Measurements from ENCODE around the gene PHF20.
"Not testable (repeated sequence)": the region's sequence is repeated elsewhere in the genome, so short reads cannot be mapped to it uniquely, and the experiment has no call there.

The PHF20 gene

DNA sequence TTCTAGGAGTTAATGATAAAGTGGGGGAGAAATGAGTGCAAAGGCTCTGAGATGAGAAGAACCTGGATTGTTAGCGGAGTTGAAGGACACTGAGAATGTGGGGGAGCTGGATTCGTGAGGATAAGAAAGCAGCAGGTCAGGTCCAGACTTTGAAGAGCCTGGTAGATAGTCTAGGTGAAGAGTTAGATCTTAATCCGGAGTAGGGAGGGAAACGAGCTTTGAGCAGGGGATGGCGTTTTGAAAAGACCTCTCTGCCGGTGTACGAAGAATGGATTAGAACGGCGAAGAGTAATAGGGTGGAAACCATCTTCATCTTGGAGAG, 487 bp upstream of the PHF20 start:
- in situ Hi-C loops (cut with HindIII; ENCODE audit: low pct_ligation_motif_present, low pct_unique_long_range_greater_than_20kb, low sequenced_read_pairs): no loop called here
- DNase-seq: no peak

DNA sequence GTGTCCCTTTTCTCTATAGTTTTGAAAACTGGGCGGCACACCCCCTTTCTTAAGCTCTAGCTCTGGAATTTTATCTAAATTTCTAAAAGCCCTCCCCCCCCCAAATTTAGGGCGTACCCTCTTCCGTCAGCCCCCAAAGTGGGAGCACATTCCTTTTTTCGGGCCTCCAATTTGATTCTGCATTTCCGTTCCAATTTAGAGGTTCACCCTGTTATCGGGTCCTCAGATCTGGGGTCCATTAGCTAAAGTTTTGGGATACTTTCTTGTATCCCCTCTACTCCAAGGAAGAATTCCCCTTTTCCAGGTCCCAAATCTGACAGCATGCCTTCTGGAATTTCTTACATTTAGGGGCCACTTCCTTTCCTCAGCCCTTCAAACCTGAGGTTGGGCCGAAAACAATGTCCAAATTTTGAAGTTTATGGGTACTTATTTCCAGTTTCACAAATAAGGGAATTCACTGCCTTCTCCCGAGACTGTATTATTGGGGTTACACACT, 796 bp downstream of the PHF20 start:
- in situ Hi-C loops (cut with HindIII; ENCODE audit: low pct_ligation_motif_present, low pct_unique_long_range_greater_than_20kb, low sequenced_read_pairs): no loop called here

DNA sequence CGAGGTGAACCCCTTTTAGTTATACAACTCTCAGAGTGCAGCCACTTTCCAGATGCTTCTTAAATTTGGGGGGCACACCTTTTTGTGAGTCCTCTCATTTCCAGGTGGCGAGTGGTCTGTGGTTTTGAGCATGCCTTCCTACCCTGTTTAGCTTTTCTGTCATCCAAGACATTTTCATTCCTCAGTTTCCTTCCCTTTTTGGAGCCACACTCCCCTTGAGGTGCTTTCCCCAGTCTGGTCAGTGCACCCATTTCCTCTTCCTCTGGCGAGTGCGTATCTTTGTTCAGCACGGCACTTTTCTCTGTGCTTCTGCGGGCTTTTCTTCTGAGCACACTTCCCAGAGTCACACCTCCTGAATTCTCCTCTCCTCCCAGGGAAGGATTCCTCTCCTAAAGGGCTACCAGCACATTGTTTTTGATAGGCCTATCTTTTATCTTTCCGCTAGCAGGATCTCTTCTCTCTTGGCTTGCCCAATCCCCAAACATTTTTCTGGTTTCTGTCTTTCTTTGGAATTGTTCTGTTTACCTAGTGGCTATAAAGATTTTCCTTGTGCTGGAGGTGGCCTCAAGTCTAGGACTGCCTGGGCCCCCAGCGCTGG, 1.4 kb downstream of the PHF20 start:
- in situ Hi-C loops (cut with HindIII; ENCODE audit: low pct_ligation_motif_present, low pct_unique_long_range_greater_than_20kb, low sequenced_read_pairs): no loop called here
- no peak for DNase-seq

More for the DNA sequence above, 796 bp downstream of the PHF20 start:
- no peak for DNase-seq

DNA sequence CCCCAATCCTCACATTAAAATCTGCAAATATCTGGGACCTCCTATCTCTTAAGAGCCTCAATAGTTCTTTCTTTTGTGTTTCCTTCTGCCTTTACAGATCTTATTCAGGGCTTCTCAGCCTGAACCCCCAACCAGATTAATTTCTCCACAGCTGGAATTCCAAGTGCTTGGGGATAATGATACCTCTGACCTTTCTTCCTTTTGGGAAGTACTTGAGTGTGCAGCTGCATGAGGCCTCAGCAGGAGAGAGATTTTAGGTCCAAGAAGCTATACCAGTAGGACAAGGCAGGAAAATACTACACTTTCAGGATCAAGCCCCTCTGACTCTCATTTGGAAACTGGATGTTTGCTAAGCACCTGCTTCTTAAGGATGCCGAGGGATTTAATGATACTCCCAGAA, 2.6 kb downstream of the PHF20 start:
- in situ Hi-C loops (cut with HindIII; ENCODE audit: low pct_ligation_motif_present, low pct_unique_long_range_greater_than_20kb, low sequenced_read_pairs): no loop called here
- no peak for DNase-seq

DNA sequence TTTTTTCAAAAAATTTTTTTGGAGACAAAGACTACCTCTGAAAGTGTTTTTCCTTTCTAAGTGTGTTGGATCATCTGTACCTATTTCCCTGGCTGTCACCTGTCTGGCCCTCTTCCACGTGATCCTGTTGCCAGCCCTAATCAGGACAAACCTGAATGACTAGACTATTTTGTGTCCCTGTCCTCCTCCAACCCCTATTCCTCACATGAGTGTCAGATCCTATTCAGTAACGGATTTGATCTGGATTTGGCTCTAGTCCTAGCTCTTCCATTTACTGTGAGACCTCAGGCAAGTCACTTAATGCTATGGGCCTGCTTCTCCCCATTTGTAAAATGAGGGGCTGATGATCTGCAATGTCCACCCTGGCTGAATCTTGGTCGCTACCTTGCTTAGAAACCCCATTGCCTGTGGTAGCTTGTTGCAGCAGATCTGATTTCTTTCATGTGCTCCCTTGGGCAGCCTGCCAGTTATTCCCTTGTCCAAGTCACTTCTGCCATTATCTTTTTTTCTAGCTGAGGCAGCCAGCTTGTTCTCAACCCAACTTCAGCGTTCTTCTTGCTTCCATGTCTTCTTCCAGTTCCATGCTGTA, 4.8 kb downstream of the PHF20 start:
- in situ Hi-C loops (cut with HindIII; ENCODE audit: low pct_ligation_motif_present, low pct_unique_long_range_greater_than_20kb, low sequenced_read_pairs): no loop called here
- no peak for DNase-seq

DNA sequence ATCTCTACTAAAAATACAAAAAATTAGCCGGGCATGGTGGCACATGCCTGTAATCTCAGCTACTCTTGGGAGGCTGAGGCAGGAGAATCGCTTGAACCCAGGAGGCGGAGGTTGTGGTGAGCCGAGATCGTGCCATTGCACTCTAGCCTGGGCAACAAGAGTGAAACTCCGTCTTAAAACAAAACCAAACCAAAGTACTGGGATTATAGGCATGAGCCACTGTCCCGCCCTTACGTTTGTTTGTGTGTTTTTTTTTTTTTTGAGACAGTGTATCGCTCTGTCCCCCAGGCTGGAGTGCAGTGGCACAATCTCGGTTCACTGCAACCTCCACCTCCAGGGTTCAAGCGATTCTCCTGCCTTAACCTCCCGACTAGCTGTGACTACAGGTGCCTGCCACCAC, 12.0 kb downstream of the PHF20 start:
- in situ Hi-C loops (cut with HindIII; ENCODE audit: low pct_ligation_motif_present, low pct_unique_long_range_greater_than_20kb, low sequenced_read_pairs); DNase-seq: not testable (repeated sequence)

DNA sequence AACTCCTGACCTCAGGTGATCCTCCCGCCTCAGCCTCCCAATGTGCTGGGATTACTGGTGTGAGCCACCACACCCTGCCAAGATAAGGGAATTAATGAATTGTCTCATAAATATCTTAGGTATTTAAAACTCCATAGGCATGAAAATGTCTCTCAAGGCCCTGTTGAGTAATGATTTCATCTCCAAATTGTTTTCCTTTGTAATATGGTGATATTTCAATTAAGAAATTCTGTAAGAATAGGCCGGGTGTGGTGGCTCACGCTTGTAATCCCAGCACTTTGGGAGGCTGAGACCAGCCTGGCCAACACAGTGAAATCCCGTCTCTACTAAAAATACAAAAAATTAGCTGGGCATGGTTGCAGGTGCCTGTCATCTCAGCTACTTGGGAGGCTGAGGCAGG, 13.7 kb downstream of the PHF20 start:
- DNase-seq; in situ Hi-C loops (cut with HindIII; ENCODE audit: low pct_ligation_motif_present, low pct_unique_long_range_greater_than_20kb, low sequenced_read_pairs): not testable (repeated sequence)

DNA sequence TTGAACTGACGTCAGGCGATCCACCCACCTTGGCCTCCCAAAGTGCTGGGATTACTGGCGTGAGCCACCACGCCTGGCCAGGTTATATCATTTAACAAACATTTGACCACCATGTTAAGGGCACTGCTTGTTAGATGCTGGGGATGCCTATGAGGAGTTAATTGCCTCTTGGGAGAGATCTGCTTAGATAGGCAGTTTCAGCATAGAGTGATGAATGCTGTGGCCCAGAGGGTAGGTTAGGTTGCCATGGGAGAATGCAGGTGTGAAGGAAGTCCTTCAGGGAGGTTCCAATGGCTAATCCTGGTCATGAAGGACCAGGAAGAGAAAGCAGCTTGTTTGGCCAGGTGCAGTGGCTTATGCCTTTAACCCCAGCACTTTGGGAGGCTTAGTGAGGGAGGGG, 17.0 kb downstream of the PHF20 start:
- in situ Hi-C loops (cut with HindIII; ENCODE audit: low pct_ligation_motif_present, low pct_unique_long_range_greater_than_20kb, low sequenced_read_pairs): no loop called here
- DNase-seq: no peak

DNA sequence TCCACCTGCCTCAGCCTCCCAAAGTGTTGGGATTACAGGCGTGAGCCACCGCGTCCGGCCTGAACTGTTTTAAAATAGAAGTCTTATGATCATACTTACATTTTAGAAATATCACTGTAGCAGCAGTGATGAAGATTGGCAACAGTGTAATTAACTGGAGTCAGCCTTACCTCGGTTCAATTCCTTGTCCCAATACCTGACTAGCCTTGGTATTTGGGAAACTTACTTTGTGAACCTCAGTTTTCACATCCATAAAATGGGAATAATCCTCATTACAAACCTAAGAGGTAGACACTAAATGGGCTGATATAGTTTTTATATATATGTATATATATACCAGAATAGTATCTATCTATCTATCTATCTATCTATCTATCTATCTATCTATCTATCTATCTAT, 19.3 kb downstream of the PHF20 start:
- no peak for DNase-seq

DNA sequence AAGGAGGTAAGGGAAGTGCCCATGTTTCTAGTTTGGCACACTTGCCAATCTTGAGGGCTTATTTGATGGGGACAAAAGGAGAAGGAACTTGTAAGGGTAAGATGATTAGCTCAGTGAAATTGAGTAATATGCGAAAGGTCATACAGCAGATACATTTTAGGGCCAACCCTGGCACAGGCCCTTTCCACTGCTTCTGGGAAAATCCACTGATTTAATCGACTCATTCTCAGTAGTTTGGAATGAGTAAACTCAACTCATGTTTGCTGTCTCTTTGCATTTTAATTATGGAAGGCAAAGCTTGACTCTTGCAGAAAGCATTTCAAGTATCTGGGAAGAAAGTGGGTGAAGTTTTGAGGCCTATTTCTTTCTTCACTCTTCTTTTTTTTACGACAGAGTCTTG, 20.0 kb downstream of the PHF20 start:
- no peak for DNase-seq
- in situ Hi-C loops (cut with HindIII; ENCODE audit: low pct_ligation_motif_present, low pct_unique_long_range_greater_than_20kb, low sequenced_read_pairs): no loop called here

More for the DNA sequence above, 19.3 kb downstream of the PHF20 start:
- in situ Hi-C loops (cut with HindIII; ENCODE audit: low pct_ligation_motif_present, low pct_unique_long_range_greater_than_20kb, low sequenced_read_pairs): no loop called here

DNA sequence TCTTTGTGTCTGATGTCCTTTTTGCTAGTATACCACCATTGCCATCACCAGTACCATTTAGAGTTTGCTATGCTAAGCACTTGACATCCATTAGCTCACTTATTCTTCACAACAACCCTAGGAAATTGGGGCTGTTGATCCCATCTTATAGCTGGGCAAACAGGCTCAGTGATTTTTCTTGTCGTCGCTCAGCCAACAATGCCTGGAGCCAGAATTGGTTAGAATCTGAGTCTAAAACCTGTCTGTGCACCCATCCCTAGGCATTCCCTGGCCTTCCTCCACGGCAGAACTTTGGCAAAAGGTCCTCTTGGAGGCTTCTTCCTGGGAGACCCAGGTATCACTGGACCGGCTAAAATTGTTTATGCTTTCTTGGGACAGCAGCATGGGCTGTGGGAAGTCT, 20.9 kb downstream of the PHF20 start:
- DNase-seq: no peak
- in situ Hi-C loops (cut with HindIII; ENCODE audit: low pct_ligation_motif_present, low pct_unique_long_range_greater_than_20kb, low sequenced_read_pairs): no loop called here

DNA sequence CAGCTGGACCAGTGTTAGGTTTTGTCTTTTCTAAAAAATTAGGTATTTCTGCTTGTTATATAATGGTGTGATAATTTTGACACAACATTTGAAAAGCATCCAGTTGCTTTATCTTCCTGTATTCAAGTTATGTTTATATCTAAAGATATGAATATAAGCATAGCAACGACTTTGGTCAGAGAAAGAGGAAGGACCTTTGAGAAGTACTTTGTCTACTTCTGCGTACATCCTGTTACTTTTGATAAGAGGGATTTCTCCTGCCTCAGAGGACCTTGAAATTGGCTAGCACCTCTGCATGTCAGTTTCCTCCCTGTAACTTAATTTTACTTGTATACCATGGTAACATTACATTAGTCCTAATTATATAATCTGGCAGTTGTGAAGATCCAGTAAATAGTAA, 24.8 kb downstream of the PHF20 start:
- DNase-seq: no peak
- in situ Hi-C loops (cut with HindIII; ENCODE audit: low pct_ligation_motif_present, low pct_unique_long_range_greater_than_20kb, low sequenced_read_pairs): no loop called here

DNA sequence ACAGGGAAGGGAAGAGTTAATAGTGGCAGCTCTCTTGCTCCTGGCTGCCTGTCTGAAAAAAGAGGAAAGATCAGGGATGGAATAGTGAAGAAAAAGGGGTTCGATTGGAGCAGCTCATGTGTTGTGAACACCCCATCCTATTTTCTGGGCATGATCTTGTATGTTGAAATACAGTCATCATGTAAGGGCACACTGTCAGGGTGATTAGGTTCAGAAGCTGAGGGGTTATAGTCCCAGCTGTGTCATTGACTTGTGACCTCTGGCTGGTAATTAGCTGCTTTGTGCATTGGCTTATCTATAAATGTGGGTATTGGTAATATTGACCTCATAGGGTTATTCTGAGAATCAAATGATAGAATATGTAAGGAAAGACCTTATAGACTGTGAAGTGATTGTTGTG, 30.1 kb downstream of the PHF20 start:
- DNase-seq: no peak
- in situ Hi-C loops (cut with HindIII; ENCODE audit: low pct_ligation_motif_present, low pct_unique_long_range_greater_than_20kb, low sequenced_read_pairs): no loop called here

DNA sequence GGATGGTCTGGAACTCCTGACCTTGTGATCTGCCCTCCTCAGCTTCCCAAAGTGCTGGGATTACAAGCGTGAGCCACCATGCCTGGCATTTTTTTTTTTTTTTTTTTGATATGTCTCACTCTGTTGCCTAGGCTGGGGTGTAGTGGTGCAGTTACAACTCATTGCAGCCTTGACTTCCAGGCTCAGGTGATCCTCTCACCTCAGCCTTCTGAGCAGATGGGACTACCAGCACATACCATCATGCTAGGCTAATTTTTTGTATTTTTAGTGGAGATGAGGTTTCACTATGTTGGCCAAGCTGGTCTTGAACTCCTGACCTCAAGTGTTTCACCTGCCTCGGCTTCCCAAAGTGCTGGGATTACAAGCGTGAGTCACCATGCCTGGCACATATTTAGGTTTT, 34.3 kb downstream of the PHF20 start:
- no peak for DNase-seq
- in situ Hi-C loops (cut with HindIII; ENCODE audit: low pct_ligation_motif_present, low pct_unique_long_range_greater_than_20kb, low sequenced_read_pairs): no loop called here

DNA sequence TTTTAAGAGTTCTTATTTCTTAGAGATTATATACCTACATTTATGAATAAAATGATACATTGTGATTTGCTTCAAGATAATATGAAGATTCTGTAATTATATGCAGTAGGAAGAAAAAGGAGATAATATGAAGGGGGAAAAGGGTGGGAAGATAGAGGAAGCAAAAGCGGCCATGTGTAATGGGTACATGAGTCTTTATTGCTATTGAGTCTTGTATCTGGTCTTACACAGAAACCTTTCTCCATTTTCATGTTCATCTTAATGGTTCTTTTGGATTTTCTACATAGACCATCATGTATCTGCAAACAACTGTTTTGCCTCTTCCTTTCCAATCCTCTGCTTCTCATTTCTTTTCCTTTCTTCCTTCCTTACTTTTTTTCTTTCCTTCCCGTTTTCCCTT, 36.1 kb downstream of the PHF20 start:
- in situ Hi-C loops (cut with HindIII; ENCODE audit: low pct_ligation_motif_present, low pct_unique_long_range_greater_than_20kb, low sequenced_read_pairs): no loop called here
- no peak for DNase-seq

DNA sequence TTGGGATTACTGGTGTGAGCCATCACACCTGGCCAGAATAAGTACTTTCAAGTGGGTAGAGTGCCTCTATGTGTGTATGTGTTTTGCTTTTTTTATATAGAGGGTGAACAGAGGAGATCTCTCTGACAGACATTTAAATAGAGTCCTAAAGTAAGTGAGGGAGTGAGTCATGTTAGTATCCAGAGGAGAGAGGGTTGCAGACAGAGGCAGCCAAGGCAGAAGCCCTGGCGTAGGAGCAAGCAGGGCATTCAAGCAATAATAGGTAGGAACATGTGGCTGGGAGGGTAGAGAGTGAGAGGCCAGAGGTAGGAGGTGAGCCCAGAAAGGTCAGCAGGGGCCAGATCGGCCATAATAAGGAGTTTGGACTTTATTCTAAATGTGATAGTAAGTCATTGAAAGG, 48.9 kb downstream of the PHF20 start:
- in situ Hi-C loops (cut with HindIII; ENCODE audit: low pct_ligation_motif_present, low pct_unique_long_range_greater_than_20kb, low sequenced_read_pairs): no loop called here
- peak; percentile 22 for DNase-seq

DNA sequence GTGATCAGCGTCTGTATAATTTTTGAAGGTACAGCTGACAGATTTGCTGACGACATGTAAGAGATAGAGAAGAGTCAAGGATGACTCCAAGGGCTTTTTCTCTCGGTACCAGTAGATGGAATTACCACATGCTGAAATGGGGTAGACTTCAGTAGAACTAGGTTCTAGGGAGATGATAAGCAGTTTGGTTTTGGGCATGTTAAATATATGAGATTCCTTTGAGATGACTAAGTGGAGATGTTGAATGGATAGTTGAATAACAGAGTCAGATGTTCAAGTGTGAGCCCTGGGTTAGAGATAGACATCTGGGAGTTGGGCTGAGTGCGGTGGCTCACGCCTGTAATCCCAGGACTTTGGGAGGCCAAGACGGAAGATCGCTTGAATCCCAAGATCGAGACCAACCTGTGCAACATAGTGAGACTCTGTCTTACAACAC, 50.0 kb downstream of the PHF20 start:
- peak; percentile 60 for DNase-seq
- in situ Hi-C loops (cut with HindIII; ENCODE audit: low pct_ligation_motif_present, low pct_unique_long_range_greater_than_20kb, low sequenced_read_pairs): no loop called here

DNA sequence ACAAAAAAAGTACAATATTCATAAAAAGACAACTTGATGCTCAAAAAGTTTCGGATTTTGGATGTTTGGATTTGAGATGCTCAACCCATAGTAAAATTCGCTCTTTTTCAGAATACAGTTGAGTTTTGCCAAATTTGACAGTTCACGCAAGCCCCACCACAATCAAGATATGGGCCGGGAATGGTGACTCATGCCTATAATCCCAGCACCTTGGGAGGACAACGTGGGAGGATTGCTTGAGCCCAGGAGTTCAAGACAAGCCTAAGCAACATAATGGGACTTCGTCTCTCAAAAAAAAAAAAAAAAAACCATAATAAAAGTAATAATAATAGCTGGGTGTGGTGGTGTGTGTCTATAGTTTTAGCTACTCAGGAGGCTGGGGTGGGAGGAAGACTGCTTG, 51.3 kb downstream of the PHF20 start:
- in situ Hi-C loops (cut with HindIII; ENCODE audit: low pct_ligation_motif_present, low pct_unique_long_range_greater_than_20kb, low sequenced_read_pairs): no loop called here
- no peak for DNase-seq

DNA sequence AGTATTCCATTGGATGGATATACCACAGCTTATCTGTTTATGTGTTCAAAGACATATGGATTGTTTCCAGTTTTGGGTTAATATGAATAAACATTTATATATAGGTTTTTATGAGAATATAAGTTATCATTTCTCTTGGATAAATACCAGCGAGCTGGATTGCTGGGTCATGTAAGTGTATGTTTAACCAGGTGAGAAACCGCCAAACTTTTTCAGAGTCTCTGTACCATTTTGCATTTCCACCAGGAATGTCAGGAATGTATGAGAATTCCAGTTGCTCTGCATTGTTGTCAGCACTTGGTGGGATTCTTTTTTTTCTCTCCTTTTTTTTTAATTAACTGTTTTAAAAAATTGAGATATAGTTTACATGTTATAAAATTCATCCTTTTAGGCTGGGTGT, 52.1 kb downstream of the PHF20 start:
- peak; percentile 68 for DNase-seq
- in situ Hi-C loops (cut with HindIII; ENCODE audit: low pct_ligation_motif_present, low pct_unique_long_range_greater_than_20kb, low sequenced_read_pairs): no loop called here

DNA sequence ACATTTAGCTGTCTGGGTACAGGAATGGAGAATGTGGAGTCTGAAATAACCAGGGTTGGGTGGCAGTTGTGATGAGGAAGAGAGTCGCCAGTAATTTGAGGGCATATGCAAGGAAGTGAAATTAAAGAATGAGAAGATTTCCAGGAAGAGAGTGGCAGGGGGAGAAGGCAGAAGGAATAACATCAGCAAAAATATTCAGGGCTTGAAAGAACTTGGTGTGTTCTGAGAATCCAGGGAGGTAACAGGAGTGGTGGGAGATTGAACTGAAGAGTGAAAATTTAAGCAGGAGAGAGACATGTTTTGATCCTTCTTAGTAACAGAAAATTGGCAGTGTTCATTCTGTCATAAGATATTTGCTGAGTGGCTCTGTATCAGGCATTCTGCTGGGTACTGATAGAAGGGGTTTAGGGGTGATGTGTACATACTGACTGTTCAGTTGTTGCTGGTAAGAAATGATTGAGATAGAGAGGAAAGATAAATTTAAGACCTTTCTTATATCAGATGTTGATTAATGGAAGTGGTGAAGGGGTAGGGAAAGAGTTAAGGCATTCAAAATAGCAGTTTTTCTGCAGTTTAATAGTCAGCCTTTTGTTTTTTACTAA, 54.7 kb downstream of the PHF20 start:
- DNase-seq: no peak
- in situ Hi-C loops (cut with HindIII; ENCODE audit: low pct_ligation_motif_present, low pct_unique_long_range_greater_than_20kb, low sequenced_read_pairs): no loop called here

All from ACHN (cell line).